Measurements from ENCODE around the gene ZNF883.

The ZNF883 gene

DNA sequence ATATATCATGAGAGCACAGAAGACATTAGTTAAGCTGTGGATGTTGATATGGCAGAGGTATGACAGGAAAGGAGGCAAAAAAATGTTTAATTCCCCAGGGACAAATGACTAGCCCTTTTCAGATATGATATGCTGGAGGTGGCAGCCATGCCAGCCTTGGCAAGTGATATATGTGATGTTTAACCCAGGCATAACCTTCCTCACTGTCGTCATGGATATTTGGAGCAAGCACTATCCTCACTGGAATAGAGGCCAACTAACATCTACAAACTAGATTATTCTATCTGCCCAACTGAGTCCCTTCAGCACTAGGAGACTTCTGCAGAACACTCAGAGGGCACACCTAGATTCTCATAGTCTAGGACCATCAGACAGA, 94.0 kb downstream of the ZNF883 start:
- no peak for DNase-seq

DNA sequence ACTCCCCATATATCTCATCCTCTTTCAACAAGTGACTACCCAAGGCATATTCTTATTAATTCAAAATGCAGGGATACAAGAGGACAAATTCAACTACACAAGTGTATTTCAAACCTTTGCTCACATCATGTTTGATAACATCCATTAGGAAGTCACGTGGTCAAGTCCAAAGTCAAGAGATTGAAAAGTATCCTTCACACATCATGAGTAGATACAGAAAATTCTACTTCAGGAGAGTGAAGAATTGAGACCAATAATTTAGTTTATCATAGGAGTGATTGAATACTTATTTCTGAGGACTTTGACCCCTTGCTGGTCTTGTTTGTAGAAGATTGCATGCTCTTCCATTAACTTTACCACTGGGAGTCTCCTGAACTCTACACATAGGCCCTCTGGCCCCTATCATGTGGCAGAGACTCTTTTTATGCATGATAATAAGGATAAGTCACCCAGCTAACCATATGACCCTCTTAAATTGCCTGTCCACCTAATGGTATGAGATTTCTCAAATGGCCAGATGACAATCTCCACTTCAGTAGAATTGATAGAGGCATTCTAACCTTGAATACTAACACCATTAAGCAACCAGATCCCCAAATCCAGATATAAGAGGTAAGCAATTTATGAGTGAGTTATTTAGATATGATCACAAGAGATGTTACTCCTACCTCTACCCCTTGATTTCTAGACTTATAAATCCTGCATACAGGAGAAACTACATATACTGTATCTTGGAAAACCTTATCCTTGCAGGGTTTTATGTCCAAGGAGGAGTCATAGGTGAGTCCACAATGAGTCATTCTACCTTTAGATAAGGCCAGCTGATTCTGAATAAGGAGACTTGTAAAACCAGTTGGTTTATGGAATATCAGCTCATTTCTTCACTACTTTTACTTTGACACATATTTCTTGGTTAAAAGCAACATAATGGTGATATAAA, 94.7 kb downstream of the ZNF883 start:
- DNase-seq: no peak

DNA sequence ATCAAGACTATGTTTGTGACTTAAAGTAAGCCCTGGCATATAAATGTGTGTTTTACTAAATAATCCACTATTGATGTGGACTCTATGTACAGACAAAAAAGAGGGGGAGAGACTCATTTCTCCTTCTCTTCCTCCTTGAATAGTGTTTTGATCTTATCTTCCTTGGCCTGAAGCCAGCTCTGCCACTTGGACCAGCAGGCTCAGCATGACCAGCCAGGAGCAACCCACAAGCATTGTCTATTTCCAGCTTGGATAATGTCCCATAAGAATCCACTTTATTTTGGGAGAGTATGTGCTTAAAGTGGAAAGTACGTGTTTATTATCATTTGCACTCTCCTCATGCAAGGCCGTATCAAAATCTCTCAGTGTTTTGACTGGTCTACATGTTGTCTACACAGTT, 97.5 kb downstream of the ZNF883 start:
- no peak for DNase-seq

DNA sequence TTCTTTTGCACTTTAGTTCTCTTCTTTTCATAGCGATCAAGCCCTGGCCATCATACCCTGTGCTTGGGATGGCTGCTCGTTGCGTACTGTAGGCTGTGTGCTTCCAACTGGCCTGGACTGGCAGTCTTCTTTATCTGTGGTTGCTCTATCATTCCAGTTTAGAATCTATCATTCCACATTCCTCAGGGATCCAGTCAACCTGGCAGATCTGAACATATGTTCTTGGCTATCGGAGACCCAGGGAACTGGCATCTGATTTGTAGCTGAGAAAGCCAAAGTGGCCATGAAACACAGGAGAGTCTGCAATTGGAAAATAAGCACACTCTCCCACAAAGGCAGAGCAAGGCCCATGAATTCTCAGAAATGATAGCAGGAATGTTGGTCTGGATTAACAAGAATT, 98.7 kb downstream of the ZNF883 start:
- no peak for DNase-seq

DNA sequence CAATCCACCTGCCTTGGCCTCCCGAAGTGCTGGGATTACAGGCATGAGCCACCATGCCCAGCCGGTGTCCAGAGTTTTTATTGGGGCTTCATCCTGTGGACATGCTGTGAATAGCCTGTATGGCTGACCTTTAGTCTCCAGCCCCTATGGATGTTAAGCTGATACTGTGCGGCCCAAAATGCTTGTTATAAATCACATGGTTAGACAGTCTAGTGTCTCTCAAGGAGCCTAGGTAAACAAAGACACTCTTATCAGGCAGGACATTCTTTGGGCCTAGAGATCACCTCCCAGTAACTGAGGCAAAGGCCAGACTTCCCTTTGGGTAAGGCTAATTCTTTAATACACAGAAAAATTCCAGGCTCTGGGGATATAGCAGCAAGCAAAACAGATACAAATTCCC, 99.4 kb downstream of the ZNF883 start:
- no peak for DNase-seq

DNA sequence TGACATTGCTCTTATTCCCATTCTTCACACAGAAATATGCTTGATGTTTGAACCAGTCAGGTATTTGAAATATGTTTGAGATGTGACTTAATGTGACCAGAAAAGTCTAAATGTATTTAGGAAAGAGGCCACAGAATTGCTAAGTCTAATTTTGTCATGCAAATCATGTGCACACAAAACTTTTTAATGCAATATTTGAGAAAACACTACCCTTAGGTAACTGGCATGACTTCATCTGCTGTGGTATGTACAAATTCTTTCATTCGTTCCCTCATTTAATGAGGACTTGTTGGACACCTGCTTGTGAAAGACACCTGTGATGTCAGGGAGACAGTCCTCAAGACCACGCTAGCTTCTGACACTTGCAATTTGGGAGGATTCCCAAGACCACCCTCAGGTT, 100.3 kb downstream of the ZNF883 start:
- no peak for DNase-seq
